Heart left ventricle (tissue), 13 donors: ENCODE data around the gene HYAL2.
A peak's percentile ranks its signal among the peaks of the same experiment; 100 is the strongest.

Experiments
- POLR2A ChIP-seq, 2 donors: fragments of 450-650 bp; IDR thresholded peaks; one replicate each; pipeline ENCODE4 v1.6.1; 2017; ENCODE audit warnings: antibody characterized with exemption in 2 of 2, mild to moderate bottlenecking in 2 of 2, moderate library complexity in 2 of 2
- TF ChIP-seq, protein P1 (sequence below), 12 donors: fragments of 200-600 bp; sonication (generic) in 4 of 12; IDR thresholded peaks; one replicate each; pipeline versions ENCODE4 v1.5.0 to v1.8.0; 2018 to 2022; ENCODE audit warnings: antibody characterized with exemption in 12 of 12, mild to moderate bottlenecking in 5 of 12
- donor health status: ischemic (EF 13 %, LVEDD 7.1; RV severe dilation, severe dysfunction).
- donor health status: DM: no; HTN: yes; CAD: no.
- donor health status: DM: no; HTN: no; CAD: no.
- donor health status: ischemic (EF 25% LVEDD 6.9; RV normal size, moderate dysfunction).
- donor health status: ischemic (EF 25% LVEDD 5.7; RV mildly dilated, moderate dysfunction).
- donor health status: ischemic (EF 35%, LVEDD 5.7; RV mildly dilated, moderate dysfunction).
- donor health status: nonischemic (EF 11% LVEDD 7.7; RV severe dilation, severe dysfunction).
- donor health status: DM: yes; HTN: yes; CAD: no.
- donor health status: PGD.
- donor health status: ischemic (EF 29% LVEDD 5.4; RV normal size, mild dysfunction).
- donor health status: nonischemic (EF 23%, LVEDD 6.1; RV moderate dilation, normal function).

DNA sequence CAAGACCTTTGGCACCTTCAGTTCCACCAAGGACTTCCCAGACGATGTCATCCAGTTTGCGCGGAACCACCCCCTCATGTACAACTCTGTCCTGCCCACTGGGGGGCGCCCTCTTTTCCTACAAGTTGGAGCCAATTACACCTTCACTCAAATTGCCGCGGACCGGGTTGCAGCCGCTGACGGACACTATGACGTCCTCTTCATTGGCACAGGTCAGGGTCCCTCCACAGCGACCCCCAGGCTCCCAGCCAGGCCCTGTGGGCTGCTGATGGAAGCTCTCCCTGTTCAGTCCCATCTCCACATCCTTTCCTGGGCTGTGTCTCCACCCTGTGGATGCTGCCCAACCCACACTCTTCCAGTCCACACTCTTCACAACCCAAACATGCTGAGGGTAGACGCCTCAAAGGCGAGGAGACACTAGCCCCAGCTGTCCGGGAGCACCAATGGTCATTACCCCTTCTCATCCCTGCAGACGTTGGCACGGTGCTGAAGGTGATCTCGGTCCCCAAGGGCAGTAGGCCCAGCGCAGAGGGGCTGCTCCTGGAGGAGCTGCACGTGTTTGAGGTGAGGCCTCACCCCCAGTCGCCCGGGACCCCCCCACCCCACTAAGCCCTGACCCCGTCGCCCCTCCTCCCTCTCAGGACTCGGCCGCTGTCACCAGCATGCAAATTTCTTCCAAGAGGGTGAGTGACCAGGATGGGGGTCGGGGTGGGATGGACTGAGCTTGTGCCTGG is 48.0 kb downstream of the HYAL2 start:
- no peak for TF ChIP-seq POLR2A (IDR thresholded peaks at IDR 0.05)
- TF ChIP-seq, protein P1, sequence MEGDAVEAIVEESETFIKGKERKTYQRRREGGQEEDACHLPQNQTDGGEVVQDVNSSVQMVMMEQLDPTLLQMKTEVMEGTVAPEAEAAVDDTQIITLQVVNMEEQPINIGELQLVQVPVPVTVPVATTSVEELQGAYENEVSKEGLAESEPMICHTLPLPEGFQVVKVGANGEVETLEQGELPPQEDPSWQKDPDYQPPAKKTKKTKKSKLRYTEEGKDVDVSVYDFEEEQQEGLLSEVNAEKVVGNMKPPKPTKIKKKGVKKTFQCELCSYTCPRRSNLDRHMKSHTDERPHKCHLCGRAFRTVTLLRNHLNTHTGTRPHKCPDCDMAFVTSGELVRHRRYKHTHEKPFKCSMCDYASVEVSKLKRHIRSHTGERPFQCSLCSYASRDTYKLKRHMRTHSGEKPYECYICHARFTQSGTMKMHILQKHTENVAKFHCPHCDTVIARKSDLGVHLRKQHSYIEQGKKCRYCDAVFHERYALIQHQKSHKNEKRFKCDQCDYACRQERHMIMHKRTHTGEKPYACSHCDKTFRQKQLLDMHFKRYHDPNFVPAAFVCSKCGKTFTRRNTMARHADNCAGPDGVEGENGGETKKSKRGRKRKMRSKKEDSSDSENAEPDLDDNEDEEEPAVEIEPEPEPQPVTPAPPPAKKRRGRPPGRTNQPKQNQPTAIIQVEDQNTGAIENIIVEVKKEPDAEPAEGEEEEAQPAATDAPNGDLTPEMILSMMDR (IDR thresholded peaks at IDR 0.05), result peak; percentile 52 to 82 (median 73)
